Stimulated activated CD4-positive, alpha-beta T cell treated with anti-CD3 and anti-CD28 coated beads, TNF-alpha, amount 100 ng/mL, for 48 hours (primary cell): ENCODE measurements around the gene GHRHR.

Experiments used
- DNase-seq, 3 donors: peaks; one replicate each; pipeline ENCODE4 v3.0.0-alpha.2; 2020; ENCODE audit warnings: low read depth in 3 of 3

Gene GHRHR

DNA sequence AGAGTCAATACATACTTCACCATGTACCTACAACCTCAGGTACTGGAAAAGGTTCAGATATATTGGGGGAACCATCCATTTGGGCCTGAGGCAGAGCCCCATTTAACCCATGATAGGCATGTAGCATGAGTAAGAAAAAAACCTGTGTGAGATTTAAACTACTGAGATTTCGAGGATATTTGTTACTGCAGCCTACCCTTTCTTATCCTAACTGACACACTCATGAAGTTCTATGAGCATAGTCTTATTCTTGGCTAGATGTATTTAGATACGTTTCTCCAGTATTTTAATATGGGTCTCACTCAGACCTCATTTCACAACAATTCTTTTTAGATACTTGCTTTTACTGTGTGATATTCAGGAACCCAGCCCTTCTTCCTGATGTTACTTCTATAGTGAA, 39.3 kb downstream of the GHRHR start:
- no peak for DNase-seq

DNA sequence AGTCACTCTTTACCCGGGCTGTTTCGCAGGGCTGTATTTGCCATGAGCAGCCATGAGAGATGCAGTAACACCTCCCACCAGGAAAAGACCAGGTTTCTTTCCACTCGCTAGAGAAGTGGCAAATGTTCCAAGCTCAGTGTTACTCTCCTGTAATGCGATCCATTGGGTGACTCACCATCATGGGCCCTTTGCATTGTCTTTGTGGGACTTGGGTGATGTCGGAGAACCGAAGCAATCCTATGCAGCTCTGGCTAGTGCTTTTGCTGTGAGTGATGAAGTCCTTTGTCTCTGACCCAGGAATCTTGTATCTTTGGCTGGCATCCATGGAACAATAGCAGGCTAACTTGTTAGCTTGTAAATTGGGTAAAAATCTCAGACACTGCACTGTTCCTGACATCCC, 40.0 kb downstream of the GHRHR start:
- no peak for DNase-seq

DNA sequence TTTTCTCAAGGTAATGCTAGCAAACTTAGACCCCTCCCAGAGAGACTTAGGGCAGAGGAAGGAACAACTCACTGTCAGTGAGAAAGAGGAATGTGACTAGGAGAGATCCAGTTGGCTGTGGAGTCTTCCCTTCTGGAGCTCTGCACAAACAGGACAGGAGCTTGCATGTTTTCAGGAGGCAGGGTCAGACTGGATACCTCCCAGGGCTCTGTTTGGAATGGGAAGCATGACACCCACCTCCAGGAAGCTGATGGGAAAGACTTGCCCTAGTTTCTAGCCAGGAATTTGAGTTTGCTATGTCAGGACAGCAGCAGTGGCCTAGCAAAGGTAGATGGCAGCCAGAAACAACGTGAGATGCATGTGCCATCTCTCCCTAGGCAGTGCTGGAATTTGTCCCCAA, 40.6 kb downstream of the GHRHR start:
- no peak for DNase-seq

DNA sequence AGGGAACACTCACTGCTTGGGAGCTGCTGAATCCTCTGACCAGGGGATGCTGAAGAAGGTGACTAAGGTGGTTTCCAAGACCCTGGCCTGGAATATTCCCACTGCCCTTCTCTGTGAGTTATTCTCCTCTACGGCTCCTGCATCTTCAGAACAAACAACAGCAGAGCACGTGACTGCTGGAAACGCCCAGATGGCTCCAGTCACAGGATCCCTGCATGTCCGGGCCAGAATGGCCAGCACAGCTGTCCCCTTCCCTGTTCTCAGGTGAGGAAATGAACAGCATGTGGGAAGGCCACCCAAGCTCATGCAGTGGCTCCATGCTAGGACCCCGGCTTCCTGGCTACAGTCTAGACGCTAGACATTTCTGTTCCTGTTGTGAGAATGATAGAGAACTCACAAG, 43.1 kb downstream of the GHRHR start:
- DNase-seq, result no peak

DNA sequence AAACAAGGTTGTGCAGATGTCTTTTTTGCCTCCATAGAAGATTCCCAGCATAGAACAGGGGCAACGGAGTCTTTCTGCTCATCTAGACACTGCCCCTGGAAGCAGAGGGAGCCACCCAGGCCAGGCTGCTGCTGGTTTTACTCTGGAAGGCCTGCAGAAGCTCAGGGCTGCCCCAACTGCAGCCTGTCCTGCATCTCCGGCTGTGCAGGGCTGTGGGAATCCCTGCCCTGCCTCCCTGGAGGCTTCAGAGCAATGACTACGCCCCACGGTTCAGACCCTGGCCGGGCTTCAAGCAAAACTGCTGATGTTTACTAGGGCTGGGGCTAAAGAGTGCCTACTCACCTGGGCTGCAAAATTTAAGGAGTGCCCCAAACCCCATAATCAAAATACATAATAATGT, 43.9 kb downstream of the GHRHR start:
- no peak for DNase-seq

DNA sequence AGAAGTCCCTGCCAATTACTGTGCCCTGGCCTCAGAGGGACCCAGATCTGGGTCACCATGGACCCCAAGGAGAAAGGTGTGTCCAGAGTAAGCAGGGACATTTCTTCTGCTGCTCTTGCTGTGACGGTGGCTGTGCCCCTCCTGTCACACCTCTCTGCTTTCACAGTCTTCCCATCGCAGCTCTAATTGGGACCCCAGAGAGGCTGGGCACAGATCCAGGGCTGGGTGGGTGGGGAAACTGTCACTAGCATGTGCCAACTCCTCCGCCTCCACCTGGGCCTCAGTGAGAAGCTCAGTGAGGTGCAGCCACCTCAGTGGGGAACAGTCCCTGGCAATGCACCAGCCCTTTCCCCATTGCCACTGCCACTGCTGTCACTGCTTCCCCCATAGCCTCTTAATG, 51.1 kb downstream of the GHRHR start:
- no peak for DNase-seq

DNA sequence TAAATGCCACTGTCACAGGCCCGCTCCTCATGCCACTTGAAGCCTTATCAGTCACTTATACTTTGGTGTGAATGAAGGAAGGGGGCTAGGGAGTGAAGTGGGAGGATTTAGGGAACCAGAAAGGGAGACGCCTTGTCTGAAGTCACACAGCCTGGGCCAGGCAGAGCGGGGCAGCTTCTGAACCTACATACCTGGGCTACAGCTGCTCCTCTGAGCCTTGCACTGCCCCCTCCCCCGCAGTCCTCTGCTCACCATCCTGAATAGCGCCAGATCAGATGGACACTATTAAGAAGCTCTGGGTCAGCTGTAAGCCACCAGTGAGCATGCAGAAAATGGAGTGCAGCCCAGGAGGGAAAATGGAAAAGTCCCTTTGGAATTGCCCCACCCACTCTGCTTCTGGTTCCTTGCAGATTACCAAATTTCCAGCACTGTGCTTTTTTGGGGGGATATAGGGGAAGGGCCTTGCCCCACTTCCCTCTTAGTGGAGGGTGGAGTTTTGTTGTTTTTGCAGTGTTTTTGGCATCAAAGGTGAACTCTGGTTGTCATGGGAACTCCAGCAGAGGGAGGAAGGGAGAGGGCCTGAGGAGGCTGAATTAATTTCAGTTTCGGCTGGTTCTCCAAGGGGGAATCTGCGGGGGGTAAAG, 53.4 kb downstream of the GHRHR start:
- DNase-seq, result no peak

DNA sequence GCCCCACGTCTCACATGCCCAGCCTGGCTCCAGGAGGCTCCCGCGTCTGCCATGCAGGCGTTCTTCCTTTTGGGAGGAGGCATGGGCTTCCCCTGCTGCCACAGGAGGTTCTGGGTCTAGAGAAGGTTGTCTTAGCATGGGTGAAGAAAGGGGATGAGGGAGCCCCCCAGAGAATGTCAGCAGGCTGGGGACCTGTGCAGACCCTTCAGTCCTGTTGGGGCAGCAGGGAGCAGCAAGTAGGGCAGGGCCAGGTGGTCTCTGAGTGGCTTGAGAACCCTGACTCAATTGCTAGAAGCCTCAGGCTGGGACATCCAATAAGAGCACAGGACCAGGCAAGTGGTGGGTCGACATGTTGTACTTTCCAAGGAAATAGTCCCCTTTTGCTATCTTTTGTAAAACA, 54.0 kb downstream of the GHRHR start:
- no peak for DNase-seq

DNA sequence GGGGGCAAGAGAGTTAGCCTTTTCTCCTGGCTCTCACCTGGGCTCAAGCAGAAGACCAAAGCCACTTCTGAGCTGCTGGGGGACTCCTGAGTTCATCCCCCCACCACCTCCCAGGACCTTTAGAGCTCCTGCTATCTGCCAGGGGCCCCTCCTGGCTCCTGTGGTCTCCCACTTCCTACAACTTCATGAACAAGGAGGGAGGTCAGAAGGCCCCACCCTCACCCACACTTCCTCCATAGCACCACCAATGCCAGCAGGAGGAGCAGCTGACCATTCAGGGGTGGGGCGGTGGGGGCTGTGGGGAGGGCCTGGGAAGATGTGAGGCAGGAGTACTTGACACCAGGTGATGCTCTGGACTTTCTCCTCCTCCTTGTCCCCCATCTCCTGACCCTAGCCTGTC, 55.8 kb downstream of the GHRHR start:
- no peak for DNase-seq

DNA sequence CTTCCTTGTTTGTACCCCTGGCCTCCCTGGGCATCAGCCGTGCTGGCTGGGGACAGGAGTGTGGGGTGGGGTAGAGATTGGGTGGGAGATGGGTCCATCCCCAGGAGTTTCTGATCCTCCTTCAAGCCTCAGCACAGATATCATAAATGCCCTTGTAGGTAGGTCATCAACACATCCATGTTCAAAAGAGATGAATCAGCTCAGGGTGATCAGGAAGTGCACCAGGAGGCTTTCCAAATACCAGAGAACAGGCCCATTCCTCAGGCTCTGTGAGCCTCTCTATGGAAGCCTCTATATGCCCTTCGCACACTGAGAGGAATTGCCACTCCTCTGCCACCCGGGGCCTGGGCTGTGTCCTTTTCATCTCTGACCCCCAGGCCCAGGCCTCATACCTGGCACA, 56.4 kb downstream of the GHRHR start:
- no peak for DNase-seq

DNA sequence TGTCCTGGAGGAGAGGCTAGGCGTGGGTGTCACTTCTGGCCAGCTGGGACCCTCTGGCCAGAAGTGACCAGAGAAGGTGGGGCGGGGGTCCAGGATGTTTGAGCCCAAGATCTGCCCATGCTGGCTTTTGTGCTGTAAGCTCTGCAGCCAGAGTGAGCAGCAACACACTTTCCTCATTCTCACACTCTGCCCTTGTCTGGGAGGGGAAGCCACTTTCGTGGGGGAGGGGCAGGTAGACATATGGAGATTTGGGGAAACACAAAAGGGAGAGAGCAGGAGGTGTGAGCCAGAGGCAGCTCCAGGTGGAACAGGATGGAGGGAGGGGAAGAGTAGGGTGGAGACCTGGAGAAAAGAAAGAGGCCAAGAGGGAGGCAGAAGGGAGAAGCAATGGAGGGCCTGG, 56.9 kb downstream of the GHRHR start:
- no peak for DNase-seq

DNA sequence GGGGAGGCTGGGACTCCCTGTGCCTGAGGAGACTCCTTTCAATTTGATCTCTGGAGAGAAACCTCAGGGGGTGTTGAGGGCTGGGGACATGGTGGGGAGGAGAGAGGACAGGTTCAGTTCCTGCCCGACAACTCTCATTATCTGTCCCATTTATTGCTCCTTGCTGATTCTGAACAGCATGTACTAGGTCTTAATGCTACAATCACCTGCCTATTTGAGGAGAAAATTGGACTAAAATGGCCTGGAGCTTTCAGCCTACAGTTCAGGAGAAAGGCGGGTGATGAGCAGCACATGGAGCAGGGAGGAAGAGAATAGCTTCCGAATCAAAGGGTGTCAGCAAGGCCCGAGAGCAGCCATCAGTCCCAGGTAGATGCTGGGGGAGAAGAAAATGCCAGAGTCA, 58.4 kb downstream of the GHRHR start:
- no peak for DNase-seq

DNA sequence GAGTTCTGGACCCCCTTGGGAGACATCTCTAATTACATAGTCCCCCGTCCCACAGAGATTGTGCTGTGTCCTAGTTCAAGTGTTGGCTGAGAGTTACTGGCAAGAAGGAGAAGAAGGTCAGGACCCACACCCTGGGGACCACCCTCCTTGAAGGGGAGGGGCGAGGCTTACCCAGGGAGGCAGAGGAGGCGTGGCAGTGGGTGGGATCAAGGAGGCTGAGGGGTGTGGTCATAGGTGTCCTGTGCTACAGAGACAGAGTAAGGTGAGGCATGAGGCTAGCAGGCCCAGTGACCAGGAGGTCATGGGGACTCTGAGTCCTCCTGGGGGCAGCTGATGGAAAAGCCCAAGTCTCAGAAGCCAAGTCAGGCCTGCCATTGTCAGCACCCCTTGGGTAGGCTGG, 59.0 kb downstream of the GHRHR start:
- DNase-seq, result no peak

DNA sequence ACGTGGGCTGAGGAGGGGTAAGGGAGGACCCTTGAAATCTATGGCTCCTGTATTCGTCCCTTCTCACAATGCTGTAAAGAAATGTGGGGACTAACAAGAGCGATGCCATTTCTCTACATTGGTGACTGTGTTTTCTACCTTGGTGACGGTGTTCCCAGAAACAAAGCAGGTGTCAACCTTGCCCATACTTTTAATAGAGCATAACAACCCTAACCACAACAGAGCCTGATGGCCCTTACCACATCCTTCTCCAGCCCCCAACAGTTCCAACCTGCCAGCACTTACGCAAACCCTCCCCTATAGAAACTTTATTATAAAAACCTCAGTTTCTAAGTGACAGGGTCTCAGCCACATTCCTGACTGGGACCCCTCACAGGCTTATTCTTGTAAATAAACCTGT, 60.1 kb downstream of the GHRHR start:
- no peak for DNase-seq

DNA sequence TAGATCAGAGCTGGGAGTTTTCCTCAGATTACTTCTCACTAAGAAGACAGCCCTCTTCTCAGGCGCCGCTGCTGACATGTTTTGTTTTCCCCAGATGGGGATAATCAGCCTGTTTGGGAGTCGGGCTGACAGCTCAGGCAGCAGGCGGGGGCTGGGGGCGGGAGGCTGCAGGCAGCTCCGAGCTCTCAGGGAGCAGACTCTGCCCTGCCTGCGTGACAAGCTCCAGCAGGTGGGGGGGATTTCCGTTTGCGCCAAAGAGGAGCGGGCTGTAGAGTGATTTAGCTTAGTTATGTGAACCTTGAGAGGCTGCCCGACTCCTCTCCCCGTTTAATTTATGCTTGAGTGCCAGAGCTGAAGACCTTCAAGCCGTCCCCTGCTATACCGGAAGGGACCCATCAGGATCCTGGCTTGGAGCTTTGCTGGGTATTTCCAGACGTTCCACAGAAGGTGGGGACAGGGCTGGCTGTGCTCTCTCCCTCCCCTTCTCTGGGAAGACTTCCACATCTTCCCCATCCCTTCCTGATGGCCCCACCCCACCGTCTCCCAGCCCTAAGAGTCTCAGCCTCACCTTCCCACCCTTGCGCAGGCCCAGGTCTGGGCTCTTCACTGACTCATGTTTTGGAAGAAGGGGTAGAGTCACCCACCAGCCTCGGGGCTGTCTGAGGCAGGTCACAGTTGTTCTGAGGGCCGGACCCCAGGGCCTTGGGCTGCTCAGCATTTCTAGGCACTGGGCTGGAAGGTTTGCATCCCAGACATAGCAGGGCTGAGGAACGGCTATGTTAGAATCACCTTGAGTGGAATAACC, 63.6 kb downstream of the GHRHR start:
- DNase-seq, result no peak

DNA sequence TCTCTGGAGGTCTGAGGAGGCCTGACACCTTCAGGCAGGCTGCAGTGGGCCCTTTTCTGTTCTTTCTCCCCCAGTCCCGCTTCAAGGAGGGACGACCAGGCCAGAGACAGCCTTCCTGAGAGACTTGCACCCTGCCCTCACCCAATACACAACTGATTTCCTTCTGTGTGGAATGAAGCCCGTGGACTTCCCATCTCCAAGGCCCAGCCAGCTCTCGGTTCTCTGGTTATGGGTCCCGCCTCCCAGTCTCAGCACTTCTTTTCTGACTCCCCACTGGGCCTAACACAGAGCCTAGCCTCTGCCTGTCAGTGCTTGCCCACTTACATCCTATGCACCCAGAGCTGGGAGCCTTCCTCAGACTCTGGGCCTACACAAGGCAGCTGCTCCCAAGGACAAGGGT, 64.3 kb downstream of the GHRHR start:
- no peak for DNase-seq

DNA sequence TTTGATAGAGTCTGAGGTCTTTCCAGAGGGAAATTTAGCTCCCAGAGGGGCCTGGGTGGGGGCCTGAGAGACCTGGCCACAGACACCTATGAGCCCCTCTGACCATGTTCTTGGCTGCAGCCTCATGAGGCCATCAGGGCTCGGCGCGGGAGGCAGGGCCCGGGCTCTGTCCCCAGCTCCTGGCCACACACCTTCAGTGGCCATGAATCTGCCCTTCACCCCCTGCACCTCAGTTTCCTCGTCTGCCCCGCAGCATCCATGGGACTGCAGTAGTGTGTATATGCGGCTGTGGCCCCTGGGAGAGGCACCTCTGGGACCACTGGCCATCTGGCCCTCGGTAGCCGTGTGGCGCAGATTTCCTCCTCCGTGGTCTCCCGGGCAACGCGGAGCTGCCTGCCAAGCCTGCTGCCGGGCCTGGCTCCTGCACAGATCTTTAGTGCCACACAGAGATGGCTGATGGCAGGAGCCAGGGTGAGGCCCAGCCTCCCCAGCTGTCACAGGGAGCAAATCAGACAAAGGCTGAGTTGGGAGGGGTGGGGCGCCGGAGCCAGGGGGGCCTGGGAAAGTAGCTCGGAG, 64.8 kb downstream of the GHRHR start:
- DNase-seq, result no peak
